Hepatocyte (in vitro differentiated cells): Measurements from ENCODE around the gene DDX39A. TPM values are rescaled to one million over a fixed set of nuclear protein-coding genes. Genes with fewer than 3 reads are reported as not detected.

ENCODE experiments used
- DNase-seq: peaks from one replicate; pipeline ENCODE4 v3.0.0-alpha.2; 2016; ENCODE audit warnings: low spot score
- H2AFZ ChIP-seq: fragments of 200-600 bp; sonication (generic); 2 replicates; pipeline ENCODE4 v1.6.0; 2016; ENCODE audit warnings: antibody characterized with exemption, mild to moderate bottlenecking
- H3K27ac ChIP-seq: fragments of 200-600 bp; sonication (generic); 2 replicates; pipeline ENCODE4 v1.5.1; 2016; ENCODE audit warnings: mild to moderate bottlenecking
- H3K27me3 ChIP-seq: fragments of 200-600 bp; sonication (generic); 2 replicates; pipeline ENCODE4 v1.6.1; 2016
- H3K36me3 ChIP-seq: fragments of 200-600 bp; sonication (generic); replicated peaks from 2 replicates; pipeline ENCODE4 v1.5.1; 2016; ENCODE audit warnings: low read depth; ENCODE audit not compliant: insufficient read depth
- H3K4me1 ChIP-seq: fragments of 200-600 bp; sonication (generic); 2 replicates; pipeline ENCODE4 v1.5.1; 2016; ENCODE audit warnings: mild to moderate bottlenecking, moderate library complexity; ENCODE audit not compliant: insufficient read depth
- H3K4me2 ChIP-seq: fragments of 200-600 bp; sonication (generic); 2 replicates; pipeline ENCODE4 v1.6.0; 2016
- H3K4me3 ChIP-seq: fragments of 200-600 bp; sonication (generic); 2 replicates; pipeline ENCODE4 v1.5.1; 2016; ENCODE audit warnings: mild to moderate bottlenecking
- H3K79me2 ChIP-seq: fragments of 200-600 bp; sonication (generic); 2 replicates; pipeline ENCODE4 v1.6.0; 2017; ENCODE audit warnings: mild to moderate bottlenecking
- H3K9me2 ChIP-seq: fragments of 200-600 bp; sonication (generic); replicated peaks from 2 replicates; pipeline ENCODE4 v1.6.0; 2017; ENCODE audit warnings: mild to moderate bottlenecking; ENCODE audit not compliant: insufficient read depth
- H3K9me3 ChIP-seq: fragments of 200-600 bp; sonication (generic); 2 replicates; pipeline ENCODE4 v1.5.1; 2016; ENCODE audit warnings: low read depth, mild to moderate bottlenecking
- H4K20me1 ChIP-seq: fragments of 200-600 bp; sonication (generic); 2 replicates; pipeline ENCODE4 v1.6.0; 2016; ENCODE audit warnings: mild to moderate bottlenecking; ENCODE audit not compliant: insufficient read depth, poor library complexity, severe bottlenecking
- CTCF ChIP-seq: fragments of 200-600 bp; sonication (generic); IDR thresholded peaks from 2 replicates; pipeline ENCODE4 v1.5.1; 2016; ENCODE audit warnings: antibody characterized with exemption, mild to moderate bottlenecking; ENCODE audit not compliant: poor library complexity
- EZH2 ChIP-seq: fragments of 200-600 bp; sonication (generic); IDR thresholded peaks from 2 replicates; pipeline ENCODE4 v1.6.1; 2016; ENCODE audit warnings: antibody characterized with exemption, mild to moderate bottlenecking, borderline replicate concordance
- EZH2phosphoT487 ChIP-seq: fragments of 200-600 bp; sonication (generic); IDR thresholded peaks from one replicate; pipeline ENCODE4 v1.6.1; 2018; ENCODE audit warnings: antibody characterized with exemption, mild to moderate bottlenecking, low read depth, moderate library complexity; ENCODE audit not compliant: unreplicated experiment, severe bottlenecking
- WGBS: methylation state at CpG from one replicate; pipeline ENCODE4 v1.1.6; 2016; ENCODE audit warnings: low lambda C conversion rate; ENCODE audit errors: missing lambda C conversion rate; 5-methylcytosine and 5-hydroxymethylcytosine counted together
- polyA plus RNA-seq: library from polyadenylated mRNA; unstranded; fragments of >200 nt; fragmentation: Nextera tagmentation; extraction: Ambion mirVana; gene quantifications from 2 replicates; pipeline ENCODE4 v1.2.1, GENCODE V29; 2016
- total RNA-seq: library from RNA; depleted of rRNA; stranded (reverse); fragments of >200 nt; gene quantifications from 2 replicates; pipeline ENCODE4 v1.2.3, GENCODE V29; 2014

DDX39A gene
- total and polyA plus RNA-seq, 2 experiments from 2014 or later = 79.2 to 106 TPM

- H3K4me2 ChIP-seq = peak overlapping the region; percentile 12
- H4K20me1 ChIP-seq = no peaks in the 10 kb centered on the region
- no peaks in the 10 kb centered on the region for H3K9me3 ChIP-seq
- no peak overlapping the region for H3K4me3 ChIP-seq
- peaks cover 19% of the 10 kb centered on the region for H3K4me1 ChIP-seq
- no peaks in the 10 kb centered on the region for H3K9me2 ChIP-seq
- DNase-seq = no peak
- H3K36me3 ChIP-seq = no peaks in the 10 kb centered on the region
- WGBS = 81% methylated on average over 8 of the region's 10 CpGs
- no peaks in the 10 kb centered on the region for H3K27me3 ChIP-seq
- no peak for TF ChIP-seq EZH2
- TF ChIP-seq CTCF = no peak
- TF ChIP-seq EZH2phosphoT487 = no peak
- no peak overlapping the region for H2AFZ ChIP-seq
- H3K79me2 ChIP-seq = no peaks in the 10 kb centered on the region
- H3K27ac ChIP-seq = no peak overlapping the region
Measured at GRCh38 chr19:14383661-14384555, 35.2 kb downstream of the DDX39A start.

- peaks cover 19% of the 10 kb centered on the region for H3K4me1 ChIP-seq
- no peak for TF ChIP-seq EZH2
- TF ChIP-seq CTCF = no peak
- no peak for TF ChIP-seq EZH2phosphoT487
- no peaks in the 10 kb centered on the region for H3K36me3 ChIP-seq
- no peaks in the 10 kb centered on the region for H3K27me3 ChIP-seq
- no peak for DNase-seq
- no peaks in the 10 kb centered on the region for H3K79me2 ChIP-seq
- H3K9me3 ChIP-seq = no peaks in the 10 kb centered on the region
- peak overlapping the region; percentile 34 for H2AFZ ChIP-seq
- peak overlapping the region; percentile 83 for H3K4me2 ChIP-seq
- H3K4me3 ChIP-seq = peak overlapping the region; percentile 12
- WGBS = 72% methylated on average over 18 of the region's 18 CpGs
- no peaks in the 10 kb centered on the region for H4K20me1 ChIP-seq
- H3K27ac ChIP-seq = peak overlapping the region; percentile 71
- no peaks in the 10 kb centered on the region for H3K9me2 ChIP-seq
Measured at GRCh38 chr19:14381689-14382474, 37.3 kb downstream of the DDX39A start.

GRCh38 chr19:14379294-14380065 is 39.7 kb downstream of the DDX39A start:
- no peaks in the 10 kb centered on the region for H4K20me1 ChIP-seq
- H2AFZ ChIP-seq = no peak overlapping the region

More at GRCh38 chr19:14379294-14380065, 39.7 kb downstream of the DDX39A start:
- Histone ChIP-seq H3K4me3 (no peak overlapping the region), H3K36me3 (no peaks in the 10 kb centered on the region), H3K27me3 (no peaks in the 10 kb centered on the region), H3K27ac (no peak overlapping the region), H3K9me2 (no peaks in the 10 kb centered on the region), H3K79me2 (no peaks in the 10 kb centered on the region), H3K4me2 (no peak overlapping the region), H3K4me1 (peaks cover 30% of the 10 kb centered on the region), H3K9me3 (no peaks in the 10 kb centered on the region)
- TF ChIP-seq EZH2phosphoT487 (no peak), EZH2 (no peak), CTCF (no peak)
- 84% methylated on average over 9 of the region's 9 CpGs for WGBS
- DNase-seq = no peak
